Panc1 (cell line): Measurements from ENCODE around the gene TNS4.

Source experiments
- CTCF ChIP-seq: fragments of 450-650 bp; IDR thresholded peaks from 2 replicates; pipeline ENCODE4 v1.5.1; 2017; ENCODE audit warnings: mild to moderate bottlenecking
- POLR2AphosphoS5 ChIP-seq: IDR thresholded peaks from 2 replicates; pipeline ENCODE4 v1.6.1; 2012; ENCODE audit warnings: mild to moderate bottlenecking, low read depth, low read length, moderate library complexity

DNA sequence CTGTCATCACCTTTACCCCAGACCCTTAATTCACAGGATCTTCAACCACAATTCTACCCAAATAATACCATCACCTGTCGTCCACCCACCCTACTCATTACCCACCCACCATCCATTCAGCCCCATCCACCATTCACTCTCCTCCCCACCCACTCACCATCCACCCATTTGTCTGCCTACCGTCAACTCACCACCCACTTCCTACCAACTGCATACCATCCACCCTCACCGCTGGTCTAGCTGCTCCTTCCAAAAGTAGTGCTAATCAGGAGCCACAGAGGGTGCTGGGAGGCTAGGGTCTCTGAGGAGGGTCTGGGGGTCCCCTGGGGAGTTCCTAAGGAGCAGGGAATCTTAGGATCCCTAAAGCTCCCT lies 70.2 kb downstream of the TNS4 start:
- TF ChIP-seq CTCF (no peak), POLR2AphosphoS5 (no peak)
